ENCODE results near the gene DNAJB8.

DNAJB8 gene

GRCh38 chr3:128466840-128467541 is at the start of gene DNAJB8:
TSS of gene DNAJB8 (minus strand) at chr3:128466890. CDS start at chr3:128463245, 3,645 bp downstream.
- Mint-ChIP-seq H3K4me3 (no peak within 1 kb of the TSS), H3K27ac (no peak within 1 kb of the TSS), H3K27me3 (peaks cover 54% of the 10 kb centered on the region), H3K9me3 (no peaks in the 10 kb centered on the region), H3K4me1 (peaks cover 6% of the 10 kb centered on the region)
- ATAC-seq (peak; percentile 67), DNase-seq (no peak)

GRCh38 chr3:128515967-128516366 is 49.3 kb upstream of the DNAJB8 start:
- no peak for DNase-seq
- Mint-ChIP-seq H3K27ac (no peak overlapping the region), H3K9me3 (peaks cover 13 to 18% of the 10 kb centered on the region in 2 donors), H3K4me1 (no peaks in the 10 kb centered on the region), H3K4me3 (no peak overlapping the region), H3K27me3 (peaks cover 61% of the 10 kb centered on the region)
- ATAC-seq: no peak

GRCh38 chr3:128508852-128509251 is 42.2 kb upstream of the DNAJB8 start:
- H3K27ac Mint-ChIP-seq: no peak overlapping the region
- no peaks in the 10 kb centered on the region for H3K4me1 Mint-ChIP-seq
- peaks cover 3 to 6% of the 10 kb centered on the region in 2 donors for H3K9me3 Mint-ChIP-seq
- peaks cover 49% of the 10 kb centered on the region for H3K27me3 Mint-ChIP-seq
- ATAC-seq (no peak), DNase-seq (no peak)
- no peak overlapping the region for H3K4me3 Mint-ChIP-seq

GRCh38 chr3:128506754-128507153 is 40.1 kb upstream of the DNAJB8 start:
- no peaks in the 10 kb centered on the region for H3K9me3 Mint-ChIP-seq
- no peak overlapping the region for H3K4me3 Mint-ChIP-seq
- DNase-seq (no peak), ATAC-seq (no peak)
- H3K4me1 Mint-ChIP-seq: no peaks in the 10 kb centered on the region
- no peak overlapping the region for H3K27ac Mint-ChIP-seq
- H3K27me3 Mint-ChIP-seq: peaks cover 50% of the 10 kb centered on the region

- Mint-ChIP-seq H3K4me3 (no peak overlapping the region), H3K9me3 (no peaks in the 10 kb centered on the region), H3K27ac (no peak overlapping the region), H3K4me1 (no peaks in the 10 kb centered on the region), H3K27me3 (peaks cover 44% of the 10 kb centered on the region)
- DNase-seq (no peak), ATAC-seq (no peak)
These were observed 39.1 kb upstream of the DNAJB8 start for GRCh38 chr3:128505771-128506170.

GRCh38 chr3:128504963-128505730 is 38.5 kb upstream of the DNAJB8 start:
- DNase-seq (no peak), ATAC-seq (no peak)
- H3K27ac Mint-ChIP-seq: no peak overlapping the region
- H3K4me3 Mint-ChIP-seq: no peak overlapping the region
- no peaks in the 10 kb centered on the region for H3K4me1 Mint-ChIP-seq
- H3K9me3 Mint-ChIP-seq: no peaks in the 10 kb centered on the region
- H3K27me3 Mint-ChIP-seq: peaks cover 44% of the 10 kb centered on the region

GRCh38 chr3:128504533-128504915 is 37.8 kb upstream of the DNAJB8 start:
- Mint-ChIP-seq H3K4me1 (no peaks in the 10 kb centered on the region), H3K27ac (no peak overlapping the region), H3K27me3 (peaks cover 44% of the 10 kb centered on the region), H3K9me3 (no peaks in the 10 kb centered on the region), H3K4me3 (no peak overlapping the region)
- DNase-seq (no peak), ATAC-seq (no peak)

GRCh38 chr3:128503751-128504532 is 37.3 kb upstream of the DNAJB8 start:
- Mint-ChIP-seq H3K4me3 (no peak overlapping the region), H3K9me3 (no peaks in the 10 kb centered on the region), H3K4me1 (no peaks in the 10 kb centered on the region), H3K27me3 (peaks cover 40% of the 10 kb centered on the region), H3K27ac (no peak overlapping the region)
- ATAC-seq (no peak), DNase-seq (no peak)

- Mint-ChIP-seq H3K27me3 (peaks cover 46% of the 10 kb centered on the region), H3K27ac (peak overlapping the region in 1 of 2 donors; percentile 84), H3K4me3 (no peak overlapping the region), H3K4me1 (no peaks in the 10 kb centered on the region), H3K9me3 (no peaks in the 10 kb centered on the region)
- no peak for DNase-seq
- ATAC-seq: no peak
These were observed 36.5 kb upstream of the DNAJB8 start for GRCh38 chr3:128503164-128503651.

GRCh38 chr3:128502712-128503111 is 36.0 kb upstream of the DNAJB8 start:
- peaks cover 41% of the 10 kb centered on the region for H3K27me3 Mint-ChIP-seq
- ATAC-seq (no peak), DNase-seq (no peak)
- H3K4me3 Mint-ChIP-seq: no peak overlapping the region
- peak overlapping the region in 1 of 2 donors; percentile 84 for H3K27ac Mint-ChIP-seq
- H3K9me3 Mint-ChIP-seq: no peaks in the 10 kb centered on the region
- H3K4me1 Mint-ChIP-seq: no peaks in the 10 kb centered on the region

GRCh38 chr3:128501431-128501830 is 34.7 kb upstream of the DNAJB8 start:
- no peaks in the 10 kb centered on the region for H3K9me3 Mint-ChIP-seq
- peaks cover 7% of the 10 kb centered on the region for H3K4me1 Mint-ChIP-seq
- ATAC-seq: no peak
- no peak overlapping the region for H3K4me3 Mint-ChIP-seq
- no peak overlapping the region for H3K27ac Mint-ChIP-seq
- no peak for DNase-seq
- H3K27me3 Mint-ChIP-seq: peaks cover 43% of the 10 kb centered on the region

GRCh38 chr3:128500556-128500955 is 33.9 kb upstream of the DNAJB8 start:
- Mint-ChIP-seq H3K4me3 (no peak overlapping the region), H3K4me1 (peaks cover 7% of the 10 kb centered on the region), H3K27me3 (peaks cover 52% of the 10 kb centered on the region), H3K27ac (no peak overlapping the region), H3K9me3 (no peaks in the 10 kb centered on the region)
- DNase-seq (no peak), ATAC-seq (no peak)

GRCh38 chr3:128499724-128500275 is 33.1 kb upstream of the DNAJB8 start:
- Mint-ChIP-seq H3K4me3 (no peak overlapping the region), H3K4me1 (peaks cover 7% of the 10 kb centered on the region), H3K9me3 (no peaks in the 10 kb centered on the region), H3K27me3 (peaks cover 60% of the 10 kb centered on the region), H3K27ac (no peak overlapping the region)
- ATAC-seq (no peak), DNase-seq (no peak)

- Mint-ChIP-seq H3K27ac (no peak overlapping the region), H3K4me3 (peak overlapping the region in 1 of 2 donors; percentile 52), H3K9me3 (no peaks in the 10 kb centered on the region), H3K4me1 (peaks cover 7% of the 10 kb centered on the region), H3K27me3 (peaks cover 68% of the 10 kb centered on the region)
- no peak for DNase-seq
- ATAC-seq: no peak
These were observed 32.3 kb upstream of the DNAJB8 start for GRCh38 chr3:128498901-128499530.

- H3K4me1 Mint-ChIP-seq: peaks cover 12% of the 10 kb centered on the region
- H3K27me3 Mint-ChIP-seq: peaks cover 76% of the 10 kb centered on the region
- ATAC-seq (no peak), DNase-seq (no peak)
- H3K4me3 Mint-ChIP-seq: peak overlapping the region; percentile 36 to 52
- H3K9me3 Mint-ChIP-seq: no peaks in the 10 kb centered on the region
- peak overlapping the region in 1 of 2 donors; percentile 67 for H3K27ac Mint-ChIP-seq
These were observed 31.5 kb upstream of the DNAJB8 start for GRCh38 chr3:128498127-128498626.
